H1 (cell line): ENCODE measurements around the gene CA14. TPM values are rescaled to one million over a fixed set of nuclear protein-coding genes. Genes with fewer than 3 reads are reported as not detected.

Experiments
- CTCF ChIA-PET: fragments of 300-600 bp; sonication (Branson Sonifier 250); formaldehyde crosslinking; loops from one replicate; lab custom pipeline; 2021; ENCODE audit not compliant: partially characterized antibody; lab: Charles Lee
- POLR2A ChIA-PET: fragments of 300-600 bp; sonication (Branson Sonifier 250); formaldehyde crosslinking; loops from one replicate; lab custom pipeline; 2021; ENCODE audit warnings: inconsistent platforms; ENCODE audit not compliant: partially characterized antibody; lab: Charles Lee
- DNase-seq, 2 experiments: peaks; one replicate each; pipeline versions ENCODE4 v3.0.0 to v3.0.0-alpha.2; 2010 to 2022; ENCODE audit warnings: low spot score in 2 of 2, low read depth in 1 of 2, mixed read lengths in 1 of 2
- FAIRE-seq: peaks from 2 replicates; lab custom pipeline; 2011; peaks lifted over from hg19 to GRCh38; lab: Jason Lieb, UNC
- H2AFZ ChIP-seq: 2 replicates; pipeline ENCODE4 v1.8.1; 2012; ENCODE audit warnings: low read length, inconsistent platforms
- H2AK5ac ChIP-seq: 2 replicates; pipeline ENCODE4 v1.6.1; 2013; ENCODE audit warnings: low read depth, low read length
- H2BK120ac ChIP-seq: replicated peaks from 2 replicates; pipeline ENCODE3; 2013; ENCODE audit warnings: low read depth, low read length, inconsistent platforms
- H2BK12ac ChIP-seq: 2 replicates; pipeline ENCODE4 v1.6.1; 2013; ENCODE audit warnings: low read depth, low read length
- H2BK15ac ChIP-seq: 2 replicates; pipeline ENCODE4 v1.6.1; 2013; ENCODE audit warnings: low read length
- H2BK20ac ChIP-seq: 2 replicates; pipeline ENCODE4 v1.6.1; 2013; ENCODE audit warnings: low read length
- H2BK5ac ChIP-seq: 2 replicates; pipeline ENCODE4 v1.6.1; 2013; ENCODE audit warnings: low read depth, low read length
- H3K14ac ChIP-seq: 2 replicates; pipeline ENCODE4 v1.6.1; 2013; ENCODE audit warnings: inconsistent platforms; ENCODE audit not compliant: insufficient read length
- H3K18ac ChIP-seq: 2 replicates; pipeline ENCODE4 v1.6.1; 2013; ENCODE audit warnings: low read length; ENCODE audit errors: extremely low read depth
- H3K23ac ChIP-seq: 2 replicates; pipeline ENCODE4 v1.6.1; 2013; ENCODE audit warnings: inconsistent platforms; ENCODE audit not compliant: insufficient read length
- H3K23me2 ChIP-seq: 2 replicates; pipeline ENCODE4 v1.6.1; 2013; ENCODE audit warnings: low read depth, low read length
- H3K27ac ChIP-seq: 2 replicates; pipeline ENCODE4 v1.6.1; 2011; ENCODE audit warnings: low read depth, low read length, inconsistent platforms
- H3K27me3 ChIP-seq, 4 experiments: replicated peaks in 1 of 4; 1 replicate in 1 of 4; 2 replicates in 3 of 4; pipeline versions ENCODE4 v1.6.1 to v1.8.1; 2011 to 2013; ENCODE audit warnings: low read length in 3 of 4, mild to moderate bottlenecking in 3 of 4, inconsistent platforms in 2 of 4, mixed read lengths in 2 of 4, moderate library complexity in 1 of 4; ENCODE audit not compliant: control insufficient read depth in 3 of 4, insufficient read depth in 3 of 4; ENCODE audit errors: extremely low read depth in 1 of 4
- H3K36me3 ChIP-seq, 4 experiments: 2 replicates each; pipeline versions ENCODE4 v1.6.1 to v1.8.1; 2011 to 2013; ENCODE audit warnings: mild to moderate bottlenecking in 4 of 4, low read length in 3 of 4, moderate library complexity in 2 of 4, control low read depth in 1 of 4, inconsistent platforms in 1 of 4; ENCODE audit not compliant: insufficient read depth in 4 of 4, control insufficient read depth in 2 of 4
- H3K4ac ChIP-seq: replicated peaks from 2 replicates; pipeline ENCODE3; 2013; ENCODE audit warnings: low read length, low read depth, mixed read lengths, inconsistent platforms; ENCODE audit not compliant: insufficient read length
- H3K4me1 ChIP-seq, 4 experiments: replicated peaks in 1 of 4; 1 replicate in 1 of 4; 2 replicates in 3 of 4; pipeline versions ENCODE4 v1.6.1 to v1.8.1; 2011 to 2013; ENCODE audit warnings: low read length in 3 of 4, inconsistent platforms in 2 of 4, mixed read lengths in 1 of 4; ENCODE audit not compliant: insufficient read depth in 4 of 4, control insufficient read depth in 3 of 4
- H3K4me2 ChIP-seq, 2 experiments: 2 replicates each; pipeline versions ENCODE4 v1.6.1 to v1.8.1; 2011 to 2013; ENCODE audit warnings: low read depth in 2 of 2, low read length in 2 of 2, control low read depth in 1 of 2, inconsistent platforms in 1 of 2, mild to moderate bottlenecking in 1 of 2; ENCODE audit not compliant: insufficient read depth in 1 of 2
- H3K4me3 ChIP-seq, 4 experiments: fragments of 200-600, 300-600 bp in 1 of 4; sonication (generic), shearing (Covaris generic), sonication (Bioruptor Twin) in 1 of 4; 2 replicates each; pipeline versions ENCODE4 v1.5.1 to v1.8.1; 2011 to 2016; ENCODE audit warnings: low read length in 4 of 4, low read depth in 3 of 4, control low read depth in 2 of 4, inconsistent platforms in 2 of 4, mild to moderate bottlenecking in 2 of 4, mixed read lengths in 1 of 4, moderate library complexity in 1 of 4; ENCODE audit not compliant: insufficient read depth in 2 of 4; ENCODE audit errors: extremely low read depth in 1 of 4
- H3K56ac ChIP-seq: replicated peaks from 2 replicates; pipeline ENCODE3; 2013; ENCODE audit warnings: low read depth, mild to moderate bottlenecking, mixed read lengths, low read length, inconsistent platforms; ENCODE audit not compliant: insufficient read length
- H3K79me1 ChIP-seq: 2 replicates; pipeline ENCODE4 v1.6.1; 2013; ENCODE audit warnings: low read depth, low read length, control low read depth
- H3K79me2 ChIP-seq, 2 experiments: 2 replicates each; pipeline versions ENCODE4 v1.6.1 to v1.8.1; 2012 to 2013; ENCODE audit warnings: low read length in 2 of 2, mild to moderate bottlenecking in 2 of 2, inconsistent platforms in 1 of 2; ENCODE audit not compliant: insufficient read depth in 2 of 2, control insufficient read depth in 1 of 2
- H3K9ac ChIP-seq, 4 experiments: replicated peaks in 1 of 4; 1 replicate in 1 of 4; 2 replicates in 3 of 4; pipeline versions ENCODE4 v1.6.1 to v1.8.1; 2011 to 2013; ENCODE audit warnings: low read depth in 3 of 4, low read length in 3 of 4, control low read depth in 2 of 4, mild to moderate bottlenecking in 2 of 4, moderate library complexity in 2 of 4, inconsistent platforms in 1 of 4; ENCODE audit errors: extremely low read depth in 1 of 4
- H3K9me3 ChIP-seq, 2 experiments: 2 replicates each; pipeline versions ENCODE4 v1.6.1 to v1.8.1; 2012 to 2013; ENCODE audit warnings: mild to moderate bottlenecking in 2 of 2, moderate library complexity in 2 of 2, control low read depth in 1 of 2, inconsistent platforms in 1 of 2, low read depth in 1 of 2, low read length in 1 of 2, mixed read lengths in 1 of 2; ENCODE audit not compliant: insufficient read depth in 2 of 2
- H4K20me1 ChIP-seq, 2 experiments: replicated peaks in 1 of 2; 2 replicates each; pipeline versions ENCODE3 to v1.8.1; 2011 to 2013; ENCODE audit warnings: inconsistent platforms in 2 of 2, low read length in 2 of 2, mild to moderate bottlenecking in 1 of 2; ENCODE audit not compliant: insufficient read depth in 2 of 2, control insufficient read depth in 1 of 2
- H4K5ac ChIP-seq: 2 replicates; pipeline ENCODE4 v1.6.1; 2013; ENCODE audit warnings: low read length, low read depth, mixed read lengths, inconsistent platforms; ENCODE audit not compliant: insufficient read length
- H4K8ac ChIP-seq: 2 replicates; pipeline ENCODE4 v1.8.0; 2013; ENCODE audit warnings: mild to moderate bottlenecking, moderate library complexity, low read length, inconsistent platforms; ENCODE audit not compliant: insufficient read depth; ENCODE audit errors: extremely low read depth
- H4K91ac ChIP-seq: replicated peaks from 2 replicates; pipeline ENCODE3; 2013; ENCODE audit warnings: low read length, mixed read lengths, inconsistent platforms; ENCODE audit not compliant: insufficient read length
- EZH2 ChIP-seq: fragments of 200-600 bp; sonication (generic); IDR thresholded peaks from 2 replicates; pipeline ENCODE4 v1.7.1; 2012; ENCODE audit warnings: low read depth, mild to moderate bottlenecking, moderate library complexity, low read length, inconsistent platforms; ENCODE audit not compliant: severe bottlenecking
- ZNF274 ChIP-seq: IDR thresholded peaks from 2 replicates; pipeline ENCODE4 v1.7.0; 2012; ENCODE audit warnings: low read length, borderline replicate concordance; ENCODE audit errors: extremely low read depth
- WGBS, 2 experiments: shearing (Covaris generic) in 1 of 2; methylation state at CpG; one replicate each; pipeline versions ENCODE4 v1.1.6 to v1.1.7; 2013 to 2015; ENCODE audit warnings: low lambda C conversion rate in 2 of 2, mixed read lengths in 2 of 2, inconsistent platforms in 1 of 2, low coverage in 1 of 2, missing lambda C conversion rate in 1 of 2; ENCODE audit not compliant: insufficient replicate concordance in 2 of 2, insufficient coverage in 1 of 2, insufficient read length in 1 of 2; ENCODE audit errors: extremely low coverage in 1 of 2, missing lambda C conversion rate in 1 of 2; 5-methylcytosine and 5-hydroxymethylcytosine counted together
- polyA plus RNA-seq, 7 experiments: library from polyadenylated mRNA; depleted of rRNA in 3 of 7; stranded (reverse) in 5 of 7; unstranded in 2 of 7; fragments of >200 nt in 5 of 7; fragments of 200-250 nt in 2 of 7; gene quantifications; 1 replicate in 5 of 7; 2 replicates in 1 of 7; 4 replicates in 1 of 7; pipeline versions ENCODE4 v1.2.1 to v1.2.3, GENCODE V29; 2011 to 2013; ENCODE audit warnings: missing spikeins in 2 of 7, mixed read lengths in 2 of 7
- total RNA-seq: library from RNA; stranded (reverse); fragmentation: NEBNext Ultra II Directional; extraction: Animal tissue kit (Norgen Biotek cat#: 25700); gene quantifications from 2 replicates; pipeline ENCODE4 v1.2.1, GENCODE V29; 2021

Gene CA14
- total and polyA plus RNA-seq, 2 of the 8 experiments (the other 6 are each of a cell fraction or from before 2014, with no cell fraction given), result 52.3 to 105 TPM

- Histone ChIP-seq H3K14ac (no peak overlapping the region), H3K27ac (peak overlapping the region; percentile 30; the same call in 1 of the 2 replicates), H2BK12ac (0 out of 2 replicates have a peak overlapping the region, but pooled peaks have one; percentile 27), H3K36me3 (peaks cover 0 to 5% (median 1%) of the 10 kb centered on the region in 4 experiments; a peak in 2 of 8 replicates), H2AK5ac (no peak overlapping the region), H3K4me1 (peaks cover 3 to 7% (median 5%) of the 10 kb centered on the region in 4 experiments; a peak in 4 of 7 replicates), H2BK20ac (no peak overlapping the region), H3K18ac (no peak overlapping the region), H3K79me2 (peaks cover under 1 to 4% of the 10 kb centered on the region in 2 experiments; a peak in 2 of 4 replicates), H3K23me2 (peaks cover 3% of the 10 kb centered on the region), H4K5ac (no peak overlapping the region), H4K91ac (no peak overlapping the region), H2BK120ac (no peak overlapping the region), H3K27me3 (no peaks in the 10 kb centered on the region), H3K4ac (no peak overlapping the region), H3K4me3 (peak overlapping the region; percentile 20 to 57 (median 38); a peak in 5 of 8 replicates), H3K9ac (peak overlapping the region in 1 of 4 experiments; percentile 70; a peak in 2 of 7 replicates), H3K79me1 (no peaks in the 10 kb centered on the region), H4K8ac (no peak overlapping the region), H2BK15ac (no peak overlapping the region), H3K23ac (no peak overlapping the region), H2AFZ (no peak overlapping the region), H3K4me2 (peak overlapping the region; percentile 32 to 82; a peak in 3 of 4 replicates), H4K20me1 (no peaks in the 10 kb centered on the region), H2BK5ac (0 out of 2 replicates have a peak overlapping the region, but pooled peaks have one; percentile 1), H3K9me3 (no peaks in the 10 kb centered on the region), H3K56ac (no peak overlapping the region)
- DNase-seq, result no peak
- no peak for FAIRE-seq
- TF ChIP-seq ZNF274 (no peak), EZH2 (no peak)
- CTCF ChIA-PET, result interaction anchor here (0.9 to 16.5 kb wide), 5 partner anchors 8 to 34 kb away, joined by 3 to 326 read pairs (median 5); partner anchors contain the start of genes CA14 and CIART
- 67% methylated on average over 1 of the region's 1 CpG; no CpG with 5 or more reads in 1 of the 2 experiments for WGBS, 2 experiments
- POLR2A ChIA-PET, result interaction anchor here (0.7 to 25.2 kb wide), 10 partner anchors 7 to 73 kb away, joined by 3 to 535 read pairs (median 6); partner anchors contain the start of genes CA14 and CIART
Measured at GRCh38 chr1:150273311-150273710, 15.7 kb downstream of the CA14 start.
